ENCODE results near the gene LGALS9. TPM values are rescaled to one million over a fixed set of nuclear protein-coding genes. Genes with fewer than 3 reads are reported as not detected.

LGALS9 gene
- total RNA-seq, 1 donor from 2014 or later, result 9.4 TPM

DNA sequence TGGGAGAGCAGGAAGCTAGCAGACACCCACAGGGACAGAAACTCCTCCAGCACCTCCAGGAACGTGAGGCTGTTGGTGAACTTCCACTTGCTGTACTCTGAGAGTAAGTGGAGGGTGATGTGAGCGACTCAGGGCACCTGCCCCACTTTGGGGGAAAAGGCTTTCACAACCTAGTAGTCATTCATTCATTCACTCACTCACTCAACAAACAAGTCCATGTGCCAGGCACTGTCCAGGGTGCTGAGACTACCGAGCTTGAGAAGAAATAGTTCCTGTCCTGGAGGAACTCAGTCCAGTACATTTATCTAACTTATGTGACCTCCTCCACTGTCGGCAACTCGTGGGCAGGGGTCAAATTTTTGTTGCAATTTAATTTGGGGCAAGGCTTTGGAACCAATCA lies 26.6 kb downstream of the LGALS9 start:
- H3K9me3 Mint-ChIP-seq (ENCODE audit: unreplicated experiment), result no peaks in the 10 kb centered on the region
- no peaks in the 10 kb centered on the region for H3K27me3 ChIP-seq (ENCODE audit: insufficient read depth, low read length)
- no peak overlapping the region for H3K4me2 ChIP-seq (ENCODE audit: low read length)
- TF ChIP-seq CTCF (IDR thresholded peaks at IDR 0.05; ENCODE audit: insufficient read depth, low read depth, low read length) (no peak), EZH2 (IDR thresholded peaks at IDR 0.05; ENCODE audit: insufficient read depth, low read length) (no peak)
- H3K9ac ChIP-seq (ENCODE audit: low read length), result no peak overlapping the region
- no peak overlapping the region for H3K27ac ChIP-seq (ENCODE audit: low read depth, low read length)
- no peak overlapping the region for H3K27ac Mint-ChIP-seq (ENCODE audit: unreplicated experiment)
- H2AFZ ChIP-seq (ENCODE audit: low read depth, low read length), result no peak overlapping the region
- H3K4me3 ChIP-seq (ENCODE audit: insufficient read depth, low read depth, low read length), result no peak overlapping the region
- FAIRE-seq (no peak), DNase-seq (ENCODE audit: low read depth) (no peak)
- H3K4me1 ChIP-seq (ENCODE audit: insufficient read depth, low read length), result no peaks in the 10 kb centered on the region
- no peaks in the 10 kb centered on the region for H3K36me3 Mint-ChIP-seq (ENCODE audit: low read depth, unreplicated experiment)
- no peaks in the 10 kb centered on the region for H3K9me3 ChIP-seq (ENCODE audit: insufficient read depth, low read depth, low read length)
- peaks cover 38% of the 10 kb centered on the region for H3K27me3 Mint-ChIP-seq (ENCODE audit: low read depth, unreplicated experiment)
- H3K4me1 Mint-ChIP-seq (ENCODE audit: low read depth, unreplicated experiment), result no peaks in the 10 kb centered on the region
- H3K36me3 ChIP-seq (ENCODE audit: insufficient read depth, low read length), result no peaks in the 10 kb centered on the region
- no peaks in the 10 kb centered on the region for H3K79me2 ChIP-seq (ENCODE audit: insufficient read depth, low read length)
- H3K4me3 Mint-ChIP-seq (ENCODE audit: unreplicated experiment), result no peak overlapping the region
- H4K20me1 ChIP-seq (ENCODE audit: insufficient read depth, low read length), result no peaks in the 10 kb centered on the region

- Histone ChIP-seq H3K27ac (ENCODE audit: low read depth, low read length) (no peak overlapping the region), H3K79me2 (ENCODE audit: insufficient read depth, low read length) (no peaks in the 10 kb centered on the region), H3K4me2 (ENCODE audit: low read length) (no peak overlapping the region), H3K9me3 (ENCODE audit: insufficient read depth, low read depth, low read length) (no peaks in the 10 kb centered on the region), H3K36me3 (ENCODE audit: insufficient read depth, low read length) (no peaks in the 10 kb centered on the region), H3K27me3 (ENCODE audit: insufficient read depth, low read length) (no peaks in the 10 kb centered on the region), H2AFZ (ENCODE audit: low read depth, low read length) (no peak overlapping the region), H4K20me1 (ENCODE audit: insufficient read depth, low read length) (no peaks in the 10 kb centered on the region), H3K4me1 (ENCODE audit: insufficient read depth, low read length) (no peaks in the 10 kb centered on the region), H3K9ac (ENCODE audit: low read length) (no peak overlapping the region), H3K4me3 (ENCODE audit: insufficient read depth, low read depth, low read length) (no peak overlapping the region)
- FAIRE-seq (no peak), DNase-seq (ENCODE audit: low read depth) (no peak)
- Mint-ChIP-seq H3K9me3 (ENCODE audit: unreplicated experiment) (no peaks in the 10 kb centered on the region), H3K4me3 (ENCODE audit: unreplicated experiment) (no peak overlapping the region), H3K27ac (ENCODE audit: unreplicated experiment) (no peak overlapping the region), H3K36me3 (ENCODE audit: low read depth, unreplicated experiment) (no peaks in the 10 kb centered on the region), H3K27me3 (ENCODE audit: low read depth, unreplicated experiment) (peaks cover 49% of the 10 kb centered on the region), H3K4me1 (ENCODE audit: low read depth, unreplicated experiment) (no peaks in the 10 kb centered on the region)
- no peak for TF ChIP-seq CTCF (IDR thresholded peaks at IDR 0.05; ENCODE audit: insufficient read depth, low read depth, low read length)
- no peak for TF ChIP-seq EZH2 (IDR thresholded peaks at IDR 0.05; ENCODE audit: insufficient read depth, low read length)
Measured at GRCh38 chr17:27659683-27660082, 28.7 kb downstream of the LGALS9 start.

DNA sequence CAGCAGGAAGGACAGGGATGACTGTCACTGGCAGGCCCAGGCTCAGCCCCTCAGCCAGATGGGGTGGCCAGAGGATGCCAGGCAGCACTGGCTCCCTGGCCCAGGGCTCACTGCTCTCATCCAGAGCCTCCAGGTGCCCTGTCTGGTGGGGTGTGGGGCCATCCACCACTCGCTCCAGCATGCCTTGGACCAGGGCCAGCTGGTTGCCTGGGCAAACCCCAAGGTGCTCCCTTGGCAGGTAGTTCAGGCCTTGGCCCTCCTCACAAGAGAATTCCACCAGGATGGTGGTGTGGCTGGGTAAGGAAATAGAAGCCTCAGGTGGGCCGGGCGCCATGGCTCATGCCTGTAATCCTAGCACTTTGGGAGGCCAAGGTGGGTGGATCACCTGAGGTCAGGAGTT lies 29.4 kb downstream of the LGALS9 start:
- H3K36me3 ChIP-seq (ENCODE audit: insufficient read depth, low read length), result no peaks in the 10 kb centered on the region
- no peaks in the 10 kb centered on the region for H3K36me3 Mint-ChIP-seq (ENCODE audit: low read depth, unreplicated experiment)
- no peak overlapping the region for H2AFZ ChIP-seq (ENCODE audit: low read depth, low read length)
- H3K9ac ChIP-seq (ENCODE audit: low read length), result no peak overlapping the region
- H3K27ac ChIP-seq (ENCODE audit: low read depth, low read length), result no peak overlapping the region
- no peaks in the 10 kb centered on the region for H3K9me3 Mint-ChIP-seq (ENCODE audit: unreplicated experiment)
- no peaks in the 10 kb centered on the region for H3K9me3 ChIP-seq (ENCODE audit: insufficient read depth, low read depth, low read length)
- no peaks in the 10 kb centered on the region for H4K20me1 ChIP-seq (ENCODE audit: insufficient read depth, low read length)
- TF ChIP-seq EZH2 (IDR thresholded peaks at IDR 0.05; ENCODE audit: insufficient read depth, low read length), result no peak
- no peak for TF ChIP-seq CTCF (IDR thresholded peaks at IDR 0.05; ENCODE audit: insufficient read depth, low read depth, low read length)
- H3K4me3 ChIP-seq (ENCODE audit: insufficient read depth, low read depth, low read length), result no peak overlapping the region
- no peaks in the 10 kb centered on the region for H3K4me1 ChIP-seq (ENCODE audit: insufficient read depth, low read length)
- no peak for DNase-seq (ENCODE audit: low read depth)
- H3K27me3 ChIP-seq (ENCODE audit: insufficient read depth, low read length), result no peaks in the 10 kb centered on the region
- H3K79me2 ChIP-seq (ENCODE audit: insufficient read depth, low read length), result no peaks in the 10 kb centered on the region
- H3K4me3 Mint-ChIP-seq (ENCODE audit: unreplicated experiment), result no peak overlapping the region
- no peak overlapping the region for H3K27ac Mint-ChIP-seq (ENCODE audit: unreplicated experiment)
- FAIRE-seq, result no peak
- H3K4me2 ChIP-seq (ENCODE audit: low read length), result no peak overlapping the region
- no peaks in the 10 kb centered on the region for H3K4me1 Mint-ChIP-seq (ENCODE audit: low read depth, unreplicated experiment)
- H3K27me3 Mint-ChIP-seq (ENCODE audit: low read depth, unreplicated experiment), result peaks cover 47% of the 10 kb centered on the region
